ENCODE data around the gene PBOV1.
A peak's percentile ranks its signal among the peaks of the same experiment; 100 is the strongest.

Gene PBOV1

DNA sequence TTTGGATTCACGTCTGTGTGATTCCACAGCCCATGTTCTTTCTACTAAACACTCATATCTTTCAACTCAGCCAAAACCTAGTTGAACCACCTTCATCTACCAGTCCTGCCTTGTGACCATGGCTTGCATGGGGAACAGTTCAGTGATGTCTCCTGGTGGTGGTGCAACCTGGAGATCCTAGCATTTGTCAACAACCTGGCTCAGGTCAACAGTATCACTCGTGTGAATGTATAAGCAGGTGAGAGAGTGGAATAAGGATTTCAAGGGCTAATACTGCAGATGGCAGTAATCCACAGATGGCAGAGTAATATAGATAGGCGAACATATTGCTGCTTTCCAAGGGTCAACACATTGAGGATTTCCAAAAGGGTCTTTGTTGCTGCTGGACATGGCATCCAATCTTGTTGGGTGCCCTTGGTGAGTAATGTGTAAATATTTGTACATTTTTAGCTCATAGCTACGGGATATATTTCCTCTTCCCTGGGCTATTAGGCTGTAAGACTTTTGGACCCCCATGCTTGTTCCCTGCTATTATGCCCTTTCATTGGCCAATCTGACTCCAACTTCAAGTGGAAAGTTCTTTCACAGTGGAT lies 13.4 kb downstream of the PBOV1 start:
- DNase-seq (ENCODE audit: low spot score): no peak

DNA sequence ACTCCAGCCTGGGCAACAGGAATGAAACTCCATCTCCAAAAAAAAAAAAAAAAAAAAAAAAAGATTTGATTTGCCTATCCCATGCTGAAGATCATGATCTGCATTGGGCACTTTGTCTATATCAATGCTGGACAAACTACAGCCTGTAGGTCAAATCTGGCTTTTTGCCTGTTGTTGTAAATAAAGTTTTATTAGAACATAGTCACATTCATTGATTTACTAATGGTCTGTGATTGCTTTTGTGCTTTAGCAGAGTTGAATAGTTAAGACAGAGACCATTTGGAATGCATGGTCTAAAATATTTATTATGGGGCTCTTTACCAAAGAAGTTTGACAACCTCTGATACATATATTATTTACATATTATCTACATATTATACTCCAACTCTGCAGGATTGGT lies 14.0 kb downstream of the PBOV1 start:
- DNase-seq (ENCODE audit: low spot score): no peak

DNA sequence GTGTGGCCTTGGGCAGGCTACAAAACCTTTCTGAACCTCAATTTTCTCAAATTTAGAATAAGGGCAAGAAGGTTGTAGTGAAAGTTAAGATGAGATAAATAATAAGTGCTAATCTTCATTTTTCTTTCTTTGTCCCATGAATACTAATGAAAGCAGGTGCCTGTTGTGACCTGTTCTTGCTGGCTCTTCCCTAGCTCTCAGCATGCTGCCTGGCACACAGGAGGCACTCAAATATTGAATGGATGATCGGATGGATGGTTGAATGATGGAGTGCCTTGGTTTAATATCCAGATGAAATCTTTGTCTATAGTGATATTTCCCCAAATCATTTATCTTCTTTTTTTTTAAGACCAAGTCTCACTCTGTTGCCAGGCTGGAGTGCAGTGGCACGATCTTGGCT lies 15.0 kb downstream of the PBOV1 start:
- no peak for DNase-seq (ENCODE audit: low spot score)

DNA sequence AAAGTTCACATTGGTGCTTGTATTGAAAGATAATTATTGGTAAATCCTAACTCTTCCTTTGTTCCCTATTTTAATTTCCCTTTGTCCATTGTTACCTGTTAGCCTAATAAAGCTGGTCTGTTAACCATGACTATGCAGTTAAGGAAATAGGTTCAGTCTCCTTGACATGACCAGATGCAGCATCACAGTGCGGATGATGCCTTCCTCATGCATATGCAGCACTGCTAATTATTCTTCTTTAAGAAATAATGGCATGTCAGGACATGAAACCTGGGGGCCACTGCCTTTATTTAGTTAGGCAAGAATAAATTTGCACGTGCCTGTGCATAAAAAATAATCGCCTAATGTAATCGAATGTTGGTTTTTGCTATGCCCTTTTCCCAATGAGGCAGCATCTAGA lies 16.5 kb downstream of the PBOV1 start:
- no peak for DNase-seq (ENCODE audit: low spot score)

DNA sequence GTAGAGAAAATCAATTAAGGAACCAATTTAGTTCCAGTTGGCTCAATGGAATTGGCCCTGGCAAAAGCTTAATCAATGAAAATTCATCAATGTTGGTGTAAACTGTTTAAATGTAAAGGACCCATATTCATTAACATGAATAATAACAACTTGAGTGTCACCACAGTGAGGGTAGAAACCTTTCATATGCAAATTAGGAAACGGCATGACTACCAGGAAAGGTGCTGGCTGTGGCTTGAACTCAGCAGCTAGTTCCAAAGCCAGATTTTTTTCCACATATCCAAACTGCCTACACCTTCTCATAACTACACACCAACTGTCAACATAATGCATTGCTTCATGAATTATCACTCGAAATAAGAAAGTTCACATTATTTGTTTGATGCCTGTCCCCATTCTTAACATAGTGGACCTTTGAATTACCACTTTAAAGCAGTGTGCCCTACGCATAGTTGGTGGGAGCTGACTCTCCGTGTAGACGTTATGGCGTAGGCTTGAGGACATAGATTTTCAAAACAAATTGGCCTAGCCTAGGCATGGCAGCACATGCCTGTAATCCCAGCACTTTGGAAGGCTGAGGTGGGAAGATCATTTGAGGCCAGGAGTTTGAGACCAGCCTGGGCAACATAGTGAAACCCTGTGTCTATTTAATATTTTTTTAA lies 19.7 kb downstream of the PBOV1 start:
- no peak for DNase-seq (ENCODE audit: low spot score)

DNA sequence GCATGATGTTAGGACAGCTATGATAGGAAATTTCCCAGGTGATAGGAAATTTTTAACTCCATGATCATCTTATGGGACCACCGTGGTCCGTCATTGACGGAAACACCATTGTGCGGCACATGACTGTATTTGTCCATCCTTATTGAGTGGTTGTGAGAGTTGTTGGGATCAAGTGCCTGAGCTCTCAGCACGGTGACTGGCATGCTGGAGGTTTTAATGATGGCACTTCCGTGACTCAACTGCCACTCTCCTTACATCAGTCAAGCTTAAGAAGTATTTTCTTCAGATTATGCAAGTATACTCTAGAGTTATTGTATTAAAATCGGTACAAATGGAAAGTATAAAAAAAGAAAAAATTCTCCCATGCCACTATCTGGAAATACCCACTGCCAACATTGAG lies 20.7 kb downstream of the PBOV1 start:
- DNase-seq (ENCODE audit: low spot score): no peak

DNA sequence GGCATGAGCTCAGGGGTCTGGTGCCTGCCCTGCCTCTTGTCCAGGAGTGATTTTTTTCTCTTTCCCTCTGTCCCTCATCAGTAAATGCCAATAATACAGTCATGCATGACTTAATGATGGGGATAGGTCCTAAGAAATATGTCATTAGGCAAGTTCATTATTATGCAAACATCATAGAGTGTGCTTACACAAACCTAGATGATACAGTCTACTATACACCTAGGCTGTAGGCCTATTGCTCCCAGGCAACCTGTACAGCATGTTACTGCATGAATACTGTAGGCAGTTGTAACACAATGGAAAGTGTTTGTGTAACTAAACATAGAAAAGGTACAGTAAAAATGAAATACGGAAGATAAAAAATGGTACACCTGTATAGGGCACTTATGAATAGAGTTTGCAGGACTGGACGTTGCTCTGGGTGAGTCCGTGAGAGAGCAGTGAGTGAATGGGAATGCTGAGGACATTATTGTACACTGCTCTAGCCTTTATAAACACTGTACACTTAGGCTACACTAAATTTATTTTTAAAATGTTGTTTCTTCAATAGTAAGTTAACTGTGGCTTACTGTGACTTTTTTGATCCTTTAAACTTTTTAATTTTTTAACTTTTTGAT lies 22.1 kb downstream of the PBOV1 start:
- no peak for DNase-seq (ENCODE audit: low spot score)

DNA sequence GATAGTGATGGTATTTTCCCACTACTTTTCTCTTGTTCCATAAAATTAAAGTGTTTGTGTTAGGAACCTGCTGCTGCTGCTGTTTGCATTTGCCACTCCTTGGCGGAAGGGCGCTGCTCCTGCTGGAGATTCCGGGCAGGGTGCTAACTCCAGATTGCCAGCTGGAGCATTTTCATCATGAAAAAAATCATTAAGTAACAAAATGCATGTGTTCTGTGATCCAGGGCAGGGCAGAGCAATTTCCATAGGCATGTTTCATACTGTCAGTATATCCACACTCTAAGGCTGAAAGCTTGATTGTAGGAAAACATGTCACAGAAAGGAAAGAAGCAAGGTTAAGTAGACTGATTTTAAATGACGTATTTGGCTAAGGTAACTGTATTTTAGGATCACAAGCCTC lies 24.0 kb downstream of the PBOV1 start:
- no peak for DNase-seq (ENCODE audit: low spot score)

DNA sequence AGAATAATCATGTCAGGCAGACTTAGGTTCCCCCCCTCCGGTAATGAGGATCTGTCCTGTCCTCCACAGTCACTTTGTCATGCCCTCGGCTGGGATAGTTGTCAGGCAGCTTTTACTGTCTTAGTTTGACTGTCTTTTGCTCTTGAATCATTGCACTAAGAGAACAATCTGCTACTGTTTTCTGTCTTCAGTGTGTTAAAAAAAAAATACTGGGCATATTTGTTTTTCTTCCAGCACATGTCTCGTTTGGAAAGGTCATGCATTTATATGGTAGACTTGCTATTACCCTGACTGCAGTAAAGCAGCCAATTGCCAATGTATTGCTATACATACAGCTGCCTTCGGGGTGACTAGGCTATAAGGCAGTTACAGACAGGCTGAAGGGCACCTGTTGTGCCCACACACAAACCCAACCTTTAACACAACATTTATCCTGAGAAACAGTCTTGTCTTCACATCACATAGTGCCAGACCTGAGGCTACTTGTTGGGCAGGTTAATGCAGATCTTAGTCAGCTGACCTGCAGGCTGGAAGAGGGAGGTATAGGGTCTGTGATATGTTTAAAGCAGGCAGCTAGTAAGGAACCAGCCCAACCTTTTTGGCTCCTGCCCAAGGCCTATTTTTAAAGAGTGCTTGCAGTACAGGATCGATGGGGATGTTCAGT lies 29.9 kb downstream of the PBOV1 start:
- peak; percentile 66 for DNase-seq (ENCODE audit: low spot score)

DNA sequence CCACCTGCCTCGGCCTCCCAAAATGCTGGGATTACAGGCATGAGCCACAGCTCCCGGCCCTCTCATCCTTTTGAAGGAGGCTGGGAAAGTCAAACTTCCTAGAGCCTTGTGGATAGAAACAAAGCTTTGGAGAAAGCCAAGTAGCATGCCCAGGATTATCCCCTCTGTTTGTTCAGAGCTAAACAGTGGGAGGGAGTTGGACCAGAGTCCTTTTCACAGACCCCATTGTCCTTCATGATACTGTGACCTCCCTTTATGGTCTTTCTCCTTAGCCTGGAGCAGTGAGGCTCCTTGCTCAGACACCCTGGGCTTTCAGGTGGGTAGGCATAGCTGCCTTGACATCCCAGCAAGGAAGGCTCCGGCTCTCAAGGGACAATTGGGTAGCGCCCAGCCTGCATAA lies 31.1 kb downstream of the PBOV1 start:
- no peak for DNase-seq (ENCODE audit: low spot score)

DNA sequence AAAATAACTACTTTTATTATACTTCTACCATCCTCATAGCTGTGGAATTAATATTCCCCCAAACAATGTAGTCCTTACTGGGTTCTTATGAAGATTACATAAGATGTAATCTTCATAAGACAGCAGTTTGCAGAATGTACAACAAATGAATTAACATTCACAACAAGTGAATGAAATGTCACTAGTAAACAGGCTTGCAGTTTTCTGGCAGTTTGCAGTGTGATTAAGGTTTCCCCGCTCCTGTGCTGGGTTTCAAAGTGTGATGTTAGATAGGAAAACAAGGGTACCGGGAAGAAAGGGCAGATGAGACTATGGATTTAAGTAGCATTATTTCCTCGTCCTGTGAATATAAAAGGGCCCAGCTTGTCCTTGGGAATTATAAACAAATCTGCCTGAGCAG lies 34.1 kb downstream of the PBOV1 start:
- no peak for DNase-seq (ENCODE audit: low spot score)

DNA sequence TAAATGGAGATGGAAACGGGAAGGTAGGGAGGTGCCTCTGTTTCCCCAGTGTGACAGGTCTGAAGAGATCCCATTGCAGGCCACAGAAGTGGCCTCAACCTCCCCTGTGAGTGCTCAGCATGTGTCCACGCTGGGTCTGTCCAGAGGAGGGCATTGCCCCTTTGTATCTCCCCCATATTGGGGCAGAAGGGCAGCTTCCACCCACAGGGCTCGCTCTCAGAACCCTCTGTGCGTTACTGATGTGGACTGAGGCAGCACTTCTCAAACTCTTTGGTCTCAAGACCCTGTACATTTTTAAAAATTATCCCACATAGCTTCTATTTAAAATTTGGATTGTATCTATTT lies 34.5 kb downstream of the PBOV1 start:
- peak; percentile 34 for DNase-seq (ENCODE audit: low spot score)

DNA sequence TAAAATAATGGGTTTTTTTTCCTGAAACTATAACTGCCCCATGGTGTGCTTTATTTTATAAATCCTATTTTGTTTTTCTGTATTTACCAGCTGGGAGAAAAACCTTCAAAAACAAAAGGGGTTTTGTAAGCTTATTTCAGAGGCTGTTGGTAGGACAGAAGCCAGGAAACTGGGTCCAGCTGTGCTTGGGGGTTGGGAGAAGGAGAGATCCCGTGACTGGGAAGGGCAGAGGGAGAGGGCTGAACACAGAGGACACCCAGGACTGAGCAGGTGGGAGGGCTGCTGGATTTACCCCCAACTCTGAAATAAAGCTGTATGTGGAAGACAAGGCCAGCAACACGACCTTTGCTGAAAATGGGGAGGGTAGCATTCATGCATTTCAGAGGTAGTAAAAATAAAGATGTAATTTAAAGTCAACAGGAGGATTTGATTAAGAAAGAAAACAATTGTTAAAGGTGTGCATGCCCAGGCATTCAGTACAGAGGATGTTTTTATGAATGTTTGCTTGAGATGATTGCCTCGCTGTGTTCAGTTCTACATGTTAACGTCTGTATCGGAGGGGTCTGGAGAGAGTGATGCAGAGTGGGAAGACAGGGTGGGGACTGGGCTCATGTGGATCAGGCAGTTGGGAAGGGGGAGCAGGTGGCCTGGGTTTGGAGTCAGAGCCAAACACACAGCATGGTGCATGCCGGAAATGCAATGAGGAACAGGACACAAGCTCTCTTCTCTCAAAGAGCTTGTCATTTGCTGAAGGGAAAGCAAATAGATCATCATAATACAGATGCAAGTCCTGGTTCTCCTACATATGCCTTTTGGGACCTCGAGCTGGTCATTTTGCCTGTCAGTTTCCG lies 35.1 kb downstream of the PBOV1 start:
- peak; percentile 89 for DNase-seq (ENCODE audit: low spot score)

DNA sequence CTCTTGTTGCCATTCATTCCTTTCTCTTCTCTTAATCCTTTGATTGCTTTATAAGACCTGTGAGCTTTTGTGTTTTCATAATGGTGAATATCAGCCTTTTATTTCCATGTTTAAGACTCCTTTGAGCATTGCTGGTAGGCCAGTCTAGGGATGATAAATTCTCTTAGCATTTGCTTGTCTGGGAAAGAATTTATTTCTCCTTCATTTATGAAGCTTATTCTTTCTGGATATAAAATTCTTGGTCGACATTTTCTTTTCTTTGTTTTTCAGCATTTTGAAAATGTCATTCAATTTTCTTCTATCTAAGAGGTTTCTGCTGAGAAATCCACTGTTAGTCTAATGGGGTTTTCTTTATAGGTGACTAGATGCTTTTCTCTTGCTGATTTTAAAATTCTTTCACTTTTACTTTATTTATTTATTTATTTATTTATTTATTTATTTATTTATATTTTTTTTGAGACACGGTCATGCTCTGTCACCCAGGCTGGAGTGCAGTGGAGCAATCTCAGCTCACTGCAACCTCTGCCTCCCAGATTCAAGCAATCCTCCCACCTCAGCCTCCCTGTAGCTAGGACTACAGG lies 41.5 kb downstream of the PBOV1 start:
- DNase-seq (ENCODE audit: low spot score): no peak

GRCh38 chr6:138175596-138175995 lies 42.7 kb downstream of the PBOV1 start:
- no peak for DNase-seq (ENCODE audit: low spot score)
